Measurements from ENCODE around the gene CDH23.

Gene CDH23

GRCh38 chr10:71627956-71628355 lies 231.2 kb downstream of the CDH23 start:
- TF ChIP-seq CTCF (IDR thresholded peaks at IDR 0.05; ENCODE audit: insufficient read depth, low read depth, low read length, missing control alignments): no peak
- no peak for DNase-seq (ENCODE audit: low read depth)
- no peak overlapping the region for H3K4me3 ChIP-seq (ENCODE audit: low read length)

GRCh38 chr10:71629131-71629530 lies 232.4 kb downstream of the CDH23 start:
- H3K4me3 ChIP-seq (ENCODE audit: low read length): no peak overlapping the region
- no peak for DNase-seq (ENCODE audit: low read depth)
- no peak for TF ChIP-seq CTCF (IDR thresholded peaks at IDR 0.05; ENCODE audit: insufficient read depth, low read depth, low read length, missing control alignments)

- TF ChIP-seq CTCF (IDR thresholded peaks at IDR 0.05; ENCODE audit: insufficient read depth, low read depth, low read length, missing control alignments): no peak
- no peak for DNase-seq (ENCODE audit: low read depth)
- no peak overlapping the region for H3K4me3 ChIP-seq (ENCODE audit: low read length)
These were observed 233.4 kb downstream of the CDH23 start for GRCh38 chr10:71630168-71630567.

GRCh38 chr10:71631007-71631861 lies 234.5 kb downstream of the CDH23 start:
- no peak overlapping the region for H3K4me3 ChIP-seq (ENCODE audit: low read length)
- DNase-seq (ENCODE audit: low read depth): no peak
- no peak for TF ChIP-seq CTCF (IDR thresholded peaks at IDR 0.05; ENCODE audit: insufficient read depth, low read depth, low read length, missing control alignments)

- H3K4me3 ChIP-seq (ENCODE audit: low read length): no peak overlapping the region
- TF ChIP-seq CTCF (IDR thresholded peaks at IDR 0.05; ENCODE audit: insufficient read depth, low read depth, low read length, missing control alignments): no peak
- DNase-seq (ENCODE audit: low read depth): no peak
These were observed 235.6 kb downstream of the CDH23 start for GRCh38 chr10:71632200-71632820.

GRCh38 chr10:71632896-71633600 lies 236.3 kb downstream of the CDH23 start:
- no peak overlapping the region for H3K4me3 ChIP-seq (ENCODE audit: low read length)
- no peak for DNase-seq (ENCODE audit: low read depth)
- no peak for TF ChIP-seq CTCF (IDR thresholded peaks at IDR 0.05; ENCODE audit: insufficient read depth, low read depth, low read length, missing control alignments)

Measured in epithelial cell of esophagus (primary cell).